H1 (cell line): ENCODE results near the gene PGLYRP4. TPM values are rescaled to one million over a fixed set of nuclear protein-coding genes. Genes with fewer than 3 reads are reported as not detected.

Experiments
- CTCF ChIA-PET: fragments of 300-600 bp; sonication (Branson Sonifier 250); formaldehyde crosslinking; loops from one replicate; lab custom pipeline; 2021; ENCODE audit not compliant: partially characterized antibody; lab: Charles Lee
- POLR2A ChIA-PET: fragments of 300-600 bp; sonication (Branson Sonifier 250); formaldehyde crosslinking; loops from one replicate; lab custom pipeline; 2021; ENCODE audit warnings: inconsistent platforms; ENCODE audit not compliant: partially characterized antibody; lab: Charles Lee
- DNase-seq, 2 experiments: peaks; one replicate each; pipeline versions ENCODE4 v3.0.0 to v3.0.0-alpha.2; 2010 to 2022; ENCODE audit warnings: low spot score in 2 of 2, low read depth in 1 of 2, mixed read lengths in 1 of 2
- FAIRE-seq: peaks from 2 replicates; lab custom pipeline; 2011; peaks lifted over from hg19 to GRCh38; lab: Jason Lieb, UNC
- H2AFZ ChIP-seq: 2 replicates; pipeline ENCODE4 v1.8.1; 2012; ENCODE audit warnings: low read length, inconsistent platforms
- H2AK5ac ChIP-seq: 2 replicates; pipeline ENCODE4 v1.6.1; 2013; ENCODE audit warnings: low read depth, low read length
- H2BK120ac ChIP-seq: replicated peaks from 2 replicates; pipeline ENCODE3; 2013; ENCODE audit warnings: low read depth, low read length, inconsistent platforms
- H2BK12ac ChIP-seq: 2 replicates; pipeline ENCODE4 v1.6.1; 2013; ENCODE audit warnings: low read depth, low read length
- H2BK15ac ChIP-seq: 2 replicates; pipeline ENCODE4 v1.6.1; 2013; ENCODE audit warnings: low read length
- H2BK20ac ChIP-seq: 2 replicates; pipeline ENCODE4 v1.6.1; 2013; ENCODE audit warnings: low read length
- H2BK5ac ChIP-seq: 2 replicates; pipeline ENCODE4 v1.6.1; 2013; ENCODE audit warnings: low read depth, low read length
- H3K14ac ChIP-seq: 2 replicates; pipeline ENCODE4 v1.6.1; 2013; ENCODE audit warnings: inconsistent platforms; ENCODE audit not compliant: insufficient read length
- H3K18ac ChIP-seq: 2 replicates; pipeline ENCODE4 v1.6.1; 2013; ENCODE audit warnings: low read length; ENCODE audit errors: extremely low read depth
- H3K23ac ChIP-seq: 2 replicates; pipeline ENCODE4 v1.6.1; 2013; ENCODE audit warnings: inconsistent platforms; ENCODE audit not compliant: insufficient read length
- H3K23me2 ChIP-seq: 2 replicates; pipeline ENCODE4 v1.6.1; 2013; ENCODE audit warnings: low read depth, low read length
- H3K27ac ChIP-seq: 2 replicates; pipeline ENCODE4 v1.6.1; 2011; ENCODE audit warnings: low read depth, low read length, inconsistent platforms
- H3K27me3 ChIP-seq, 4 experiments: replicated peaks in 1 of 4; 1 replicate in 1 of 4; 2 replicates in 3 of 4; pipeline versions ENCODE4 v1.6.1 to v1.8.1; 2011 to 2013; ENCODE audit warnings: low read length in 3 of 4, mild to moderate bottlenecking in 3 of 4, inconsistent platforms in 2 of 4, mixed read lengths in 2 of 4, moderate library complexity in 1 of 4; ENCODE audit not compliant: control insufficient read depth in 3 of 4, insufficient read depth in 3 of 4; ENCODE audit errors: extremely low read depth in 1 of 4
- H3K36me3 ChIP-seq, 4 experiments: 2 replicates each; pipeline versions ENCODE4 v1.6.1 to v1.8.1; 2011 to 2013; ENCODE audit warnings: mild to moderate bottlenecking in 4 of 4, low read length in 3 of 4, moderate library complexity in 2 of 4, control low read depth in 1 of 4, inconsistent platforms in 1 of 4; ENCODE audit not compliant: insufficient read depth in 4 of 4, control insufficient read depth in 2 of 4
- H3K4ac ChIP-seq: replicated peaks from 2 replicates; pipeline ENCODE3; 2013; ENCODE audit warnings: low read length, low read depth, mixed read lengths, inconsistent platforms; ENCODE audit not compliant: insufficient read length
- H3K4me1 ChIP-seq, 4 experiments: replicated peaks in 1 of 4; 1 replicate in 1 of 4; 2 replicates in 3 of 4; pipeline versions ENCODE4 v1.6.1 to v1.8.1; 2011 to 2013; ENCODE audit warnings: low read length in 3 of 4, inconsistent platforms in 2 of 4, mixed read lengths in 1 of 4; ENCODE audit not compliant: insufficient read depth in 4 of 4, control insufficient read depth in 3 of 4
- H3K4me2 ChIP-seq, 2 experiments: 2 replicates each; pipeline versions ENCODE4 v1.6.1 to v1.8.1; 2011 to 2013; ENCODE audit warnings: low read depth in 2 of 2, low read length in 2 of 2, control low read depth in 1 of 2, inconsistent platforms in 1 of 2, mild to moderate bottlenecking in 1 of 2; ENCODE audit not compliant: insufficient read depth in 1 of 2
- H3K4me3 ChIP-seq, 4 experiments: fragments of 200-600, 300-600 bp in 1 of 4; sonication (generic), shearing (Covaris generic), sonication (Bioruptor Twin) in 1 of 4; 2 replicates each; pipeline versions ENCODE4 v1.5.1 to v1.8.1; 2011 to 2016; ENCODE audit warnings: low read length in 4 of 4, low read depth in 3 of 4, control low read depth in 2 of 4, inconsistent platforms in 2 of 4, mild to moderate bottlenecking in 2 of 4, mixed read lengths in 1 of 4, moderate library complexity in 1 of 4; ENCODE audit not compliant: insufficient read depth in 2 of 4; ENCODE audit errors: extremely low read depth in 1 of 4
- H3K56ac ChIP-seq: replicated peaks from 2 replicates; pipeline ENCODE3; 2013; ENCODE audit warnings: low read depth, mild to moderate bottlenecking, mixed read lengths, low read length, inconsistent platforms; ENCODE audit not compliant: insufficient read length
- H3K79me1 ChIP-seq: 2 replicates; pipeline ENCODE4 v1.6.1; 2013; ENCODE audit warnings: low read depth, low read length, control low read depth
- H3K79me2 ChIP-seq, 2 experiments: 2 replicates each; pipeline versions ENCODE4 v1.6.1 to v1.8.1; 2012 to 2013; ENCODE audit warnings: low read length in 2 of 2, mild to moderate bottlenecking in 2 of 2, inconsistent platforms in 1 of 2; ENCODE audit not compliant: insufficient read depth in 2 of 2, control insufficient read depth in 1 of 2
- H3K9ac ChIP-seq, 4 experiments: replicated peaks in 1 of 4; 1 replicate in 1 of 4; 2 replicates in 3 of 4; pipeline versions ENCODE4 v1.6.1 to v1.8.1; 2011 to 2013; ENCODE audit warnings: low read depth in 3 of 4, low read length in 3 of 4, control low read depth in 2 of 4, mild to moderate bottlenecking in 2 of 4, moderate library complexity in 2 of 4, inconsistent platforms in 1 of 4; ENCODE audit errors: extremely low read depth in 1 of 4
- H3K9me3 ChIP-seq, 2 experiments: 2 replicates each; pipeline versions ENCODE4 v1.6.1 to v1.8.1; 2012 to 2013; ENCODE audit warnings: mild to moderate bottlenecking in 2 of 2, moderate library complexity in 2 of 2, control low read depth in 1 of 2, inconsistent platforms in 1 of 2, low read depth in 1 of 2, low read length in 1 of 2, mixed read lengths in 1 of 2; ENCODE audit not compliant: insufficient read depth in 2 of 2
- H4K20me1 ChIP-seq, 2 experiments: replicated peaks in 1 of 2; 2 replicates each; pipeline versions ENCODE3 to v1.8.1; 2011 to 2013; ENCODE audit warnings: inconsistent platforms in 2 of 2, low read length in 2 of 2, mild to moderate bottlenecking in 1 of 2; ENCODE audit not compliant: insufficient read depth in 2 of 2, control insufficient read depth in 1 of 2
- H4K5ac ChIP-seq: 2 replicates; pipeline ENCODE4 v1.6.1; 2013; ENCODE audit warnings: low read length, low read depth, mixed read lengths, inconsistent platforms; ENCODE audit not compliant: insufficient read length
- H4K8ac ChIP-seq: 2 replicates; pipeline ENCODE4 v1.8.0; 2013; ENCODE audit warnings: mild to moderate bottlenecking, moderate library complexity, low read length, inconsistent platforms; ENCODE audit not compliant: insufficient read depth; ENCODE audit errors: extremely low read depth
- H4K91ac ChIP-seq: replicated peaks from 2 replicates; pipeline ENCODE3; 2013; ENCODE audit warnings: low read length, mixed read lengths, inconsistent platforms; ENCODE audit not compliant: insufficient read length
- MAFK ChIP-seq: IDR thresholded peaks from 2 replicates; pipeline ENCODE4 v1.6.1; 2012; ENCODE audit warnings: low read depth, mild to moderate bottlenecking, improper control_type of control experiment, low read length
- RBBP5 ChIP-seq: IDR thresholded peaks from 2 replicates; pipeline ENCODE4 v1.7.1; 2012; ENCODE audit warnings: low read depth, mild to moderate bottlenecking, inconsistent platforms, low read length, moderate library complexity, borderline replicate concordance
- WGBS, 2 experiments: shearing (Covaris generic) in 1 of 2; methylation state at CpG; one replicate each; pipeline versions ENCODE4 v1.1.6 to v1.1.7; 2013 to 2015; ENCODE audit warnings: low lambda C conversion rate in 2 of 2, mixed read lengths in 2 of 2, inconsistent platforms in 1 of 2, low coverage in 1 of 2, missing lambda C conversion rate in 1 of 2; ENCODE audit not compliant: insufficient replicate concordance in 2 of 2, insufficient coverage in 1 of 2, insufficient read length in 1 of 2; ENCODE audit errors: extremely low coverage in 1 of 2, missing lambda C conversion rate in 1 of 2; 5-methylcytosine and 5-hydroxymethylcytosine counted together
- polyA plus RNA-seq, 7 experiments: library from polyadenylated mRNA; depleted of rRNA in 3 of 7; stranded (reverse) in 5 of 7; unstranded in 2 of 7; fragments of >200 nt in 5 of 7; fragments of 200-250 nt in 2 of 7; gene quantifications; 1 replicate in 5 of 7; 2 replicates in 1 of 7; 4 replicates in 1 of 7; pipeline versions ENCODE4 v1.2.1 to v1.2.3, GENCODE V29; 2011 to 2013; ENCODE audit warnings: missing spikeins in 2 of 7, mixed read lengths in 2 of 7
- total RNA-seq: library from RNA; stranded (reverse); fragmentation: NEBNext Ultra II Directional; extraction: Animal tissue kit (Norgen Biotek cat#: 25700); gene quantifications from 2 replicates; pipeline ENCODE4 v1.2.1, GENCODE V29; 2021

PGLYRP4 gene
- total and polyA plus RNA-seq, 2 of the 8 experiments (the other 6 are each of a cell fraction or from before 2014, with no cell fraction given), result not detected

DNA sequence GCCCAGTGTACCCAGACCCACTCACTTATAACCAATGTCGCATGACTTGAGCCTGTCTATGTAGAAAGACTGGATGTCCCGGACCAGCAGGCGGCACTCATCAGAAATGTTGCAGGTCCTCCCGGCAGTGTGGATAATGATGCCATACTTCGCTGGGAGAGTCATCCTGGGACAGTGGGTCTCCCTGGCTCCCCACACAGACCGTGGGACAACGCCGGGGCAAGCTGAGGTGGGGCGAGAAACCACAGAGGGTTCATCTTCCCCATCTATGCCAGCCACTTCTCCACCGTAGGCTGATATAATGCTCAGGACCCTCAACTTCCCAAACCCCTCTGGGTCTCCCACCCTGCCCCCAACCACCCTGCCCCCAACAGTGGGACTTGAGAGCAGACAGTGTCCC is 8.3 kb downstream of the PGLYRP4 start:
- Histone ChIP-seq H3K27me3 (peaks cover 0 to 2% (median 0%) of the 10 kb centered on the region in 4 experiments; a peak in 1 of 7 replicates), H2BK20ac (no peak overlapping the region)
- TF ChIP-seq MAFK (no peak), RBBP5 (no peak)

More for the DNA sequence above, 8.3 kb downstream of the PGLYRP4 start:
- no peak overlapping the region for H4K5ac ChIP-seq
- H3K9me3 ChIP-seq, result peaks cover 4% of the 10 kb centered on the region in 2 experiments; a peak in 2 of 4 replicates
- no peaks in the 10 kb centered on the region for H3K79me2 ChIP-seq
- H2BK5ac ChIP-seq, result no peak overlapping the region
- no peaks in the 10 kb centered on the region for H3K36me3 ChIP-seq
- H2BK12ac ChIP-seq, result no peak overlapping the region
- no peak overlapping the region for H3K4me3 ChIP-seq
- H2AK5ac ChIP-seq, result no peak overlapping the region
- 93% methylated on average over 10 of the region's 10 CpGs; no CpG with 5 or more reads in 1 of the 2 experiments for WGBS, 2 experiments
- no peak overlapping the region for H2BK15ac ChIP-seq
- no peak overlapping the region for H3K56ac ChIP-seq
- no peak overlapping the region for H3K9ac ChIP-seq
- FAIRE-seq, result no peak
- H3K23ac ChIP-seq, result no peak overlapping the region
- H4K20me1 ChIP-seq, result no peaks in the 10 kb centered on the region
- H3K18ac ChIP-seq, result no peak overlapping the region
- no peaks in the 10 kb centered on the region for H3K79me1 ChIP-seq
- POLR2A ChIA-PET, result no interaction called here
- no peak overlapping the region for H4K91ac ChIP-seq
- no peak overlapping the region for H3K27ac ChIP-seq
- no peak overlapping the region for H2AFZ ChIP-seq
- no peak overlapping the region for H3K4ac ChIP-seq
- no peaks in the 10 kb centered on the region; a peak in 1 of 7 replicates for H3K4me1 ChIP-seq
- DNase-seq, result no peak
- no peak overlapping the region for H3K4me2 ChIP-seq
- CTCF ChIA-PET, result no interaction called here
- H3K23me2 ChIP-seq, result no peaks in the 10 kb centered on the region
- H4K8ac ChIP-seq, result no peak overlapping the region
- H3K14ac ChIP-seq, result no peak overlapping the region
- no peak overlapping the region for H2BK120ac ChIP-seq
